ENCODE measurements around the gene RARG.

- no peak for TF ChIP-seq TAF1 (IDR thresholded peaks at IDR 0.05; ENCODE audit: low read depth, low read length)
- no peak for TF ChIP-seq POLR2A (IDR thresholded peaks at IDR 0.05; ENCODE audit: low read depth, low read length)
- no peak for TF ChIP-seq POLR2AphosphoS5 (IDR thresholded peaks at IDR 0.05; ENCODE audit: low read depth, low read length)
- TF ChIP-seq PAX5 (IDR thresholded peaks at IDR 0.05; ENCODE audit: insufficient read depth, low read length, severe bottlenecking), result no peak
Measured at GRCh38 chr12:53200458-53201176, 31.4 kb downstream of the RARG start.

All from GM12891 (cell line).